Measurements from ENCODE around the gene PAFAH1B2.

The PAFAH1B2 gene

GRCh38 chr11:117143390-117143789 is 697 bp upstream of the PAFAH1B2 start:
- DNase-seq (ENCODE audit: low spot score in 2 of 2), result peak; percentile 49 to 58
- H3K9me3 ChIP-seq, result no peaks in the 10 kb centered on the region; the same call in 1 of the 2 replicates
- H3K4me3 ChIP-seq, result peak overlapping the region; percentile 72
- H3K36me3 ChIP-seq (replicated peaks), result peaks cover 21% of the 10 kb centered on the region
- in situ Hi-C loops (cut with MboI; ENCODE audit: low sequenced_read_pairs), result no loop called here
- H3K4me1 ChIP-seq, result peaks cover 13% of the 10 kb centered on the region
- no peaks in the 10 kb centered on the region for H3K27me3 ChIP-seq (ENCODE audit: low read depth)

- Histone ChIP-seq H3K4me3 (peak overlapping the region; percentile 72), H3K4me1 (peaks cover 13% of the 10 kb centered on the region), H3K27me3 (ENCODE audit: low read depth) (no peaks in the 10 kb centered on the region), H3K36me3 (replicated peaks) (peaks cover 24% of the 10 kb centered on the region), H3K9me3 (no peaks in the 10 kb centered on the region; the same call in 1 of the 2 replicates)
- peak; percentile 39 to 71 for DNase-seq (ENCODE audit: low spot score in 2 of 2)
- in situ Hi-C loops (cut with MboI; ENCODE audit: low sequenced_read_pairs), result no loop called here
Observed at GRCh38 chr11:117144477-117145392, 648 bp downstream of the PAFAH1B2 start.

- in situ Hi-C loops (cut with MboI; ENCODE audit: low sequenced_read_pairs), result no loop called here
- peaks cover 28% of the 10 kb centered on the region for H3K36me3 ChIP-seq (replicated peaks)
- peak; percentile 64 to 66 for DNase-seq (ENCODE audit: low spot score in 2 of 2)
- H3K9me3 ChIP-seq, result no peaks in the 10 kb centered on the region; the same call in 1 of the 2 replicates
- H3K4me1 ChIP-seq, result peaks cover 13% of the 10 kb centered on the region
- H3K4me3 ChIP-seq, result peak overlapping the region; percentile 72
- H3K27me3 ChIP-seq (ENCODE audit: low read depth), result no peaks in the 10 kb centered on the region
Observed at GRCh38 chr11:117145393-117145761, 1.3 kb downstream of the PAFAH1B2 start.

GRCh38 chr11:117146521-117146920 is 2.4 kb downstream of the PAFAH1B2 start:
- H3K4me1 ChIP-seq, result peaks cover 13% of the 10 kb centered on the region
- H3K4me3 ChIP-seq, result no peak overlapping the region
- H3K9me3 ChIP-seq, result no peaks in the 10 kb centered on the region; the same call in 1 of the 2 replicates
- peaks cover 28% of the 10 kb centered on the region for H3K36me3 ChIP-seq (replicated peaks)
- no peaks in the 10 kb centered on the region for H3K27me3 ChIP-seq (ENCODE audit: low read depth)
- in situ Hi-C loops (cut with MboI; ENCODE audit: low sequenced_read_pairs), result no loop called here
- no peak for DNase-seq (ENCODE audit: low spot score in 2 of 2)

- peaks cover 37% of the 10 kb centered on the region for H3K36me3 ChIP-seq (replicated peaks)
- H3K9me3 ChIP-seq, result no peaks in the 10 kb centered on the region
- H3K4me1 ChIP-seq, result peaks cover 13% of the 10 kb centered on the region
- no peak for DNase-seq (ENCODE audit: low spot score in 2 of 2)
- no peaks in the 10 kb centered on the region for H3K27me3 ChIP-seq (ENCODE audit: low read depth)
- H3K4me3 ChIP-seq, result no peak overlapping the region
- in situ Hi-C loops (cut with MboI; ENCODE audit: low sequenced_read_pairs), result no loop called here
Observed at GRCh38 chr11:117152066-117152465, 8.0 kb downstream of the PAFAH1B2 start.

- in situ Hi-C loops (cut with MboI; ENCODE audit: low sequenced_read_pairs), result no loop called here
- H3K27me3 ChIP-seq (ENCODE audit: low read depth), result no peaks in the 10 kb centered on the region
- H3K9me3 ChIP-seq, result no peaks in the 10 kb centered on the region
- no peak for DNase-seq (ENCODE audit: low spot score in 2 of 2)
- H3K4me1 ChIP-seq, result peaks cover 6% of the 10 kb centered on the region; the same call in 1 of the 2 replicates
- peaks cover 30% of the 10 kb centered on the region for H3K36me3 ChIP-seq (replicated peaks)
- no peak overlapping the region for H3K4me3 ChIP-seq
Observed at GRCh38 chr11:117154468-117154867, 10.4 kb downstream of the PAFAH1B2 start.

GRCh38 chr11:117157507-117157906 is 13.4 kb downstream of the PAFAH1B2 start:
- Histone ChIP-seq H3K4me3 (no peak overlapping the region), H3K4me1 (peaks cover 6% of the 10 kb centered on the region; the same call in 1 of the 2 replicates), H3K27me3 (ENCODE audit: low read depth) (no peaks in the 10 kb centered on the region), H3K36me3 (replicated peaks) (peaks cover 39% of the 10 kb centered on the region), H3K9me3 (no peaks in the 10 kb centered on the region)
- in situ Hi-C loops (cut with MboI; ENCODE audit: low sequenced_read_pairs), result no loop called here
- DNase-seq (ENCODE audit: low spot score in 2 of 2), result no peak

- Histone ChIP-seq H3K9me3 (no peaks in the 10 kb centered on the region), H3K4me1 (no peaks in the 10 kb centered on the region), H3K27me3 (ENCODE audit: low read depth) (no peaks in the 10 kb centered on the region), H3K36me3 (replicated peaks) (peaks cover 44% of the 10 kb centered on the region), H3K4me3 (no peak overlapping the region)
- in situ Hi-C loops (cut with MboI; ENCODE audit: low sequenced_read_pairs), result no loop called here
- DNase-seq (ENCODE audit: low spot score in 2 of 2), result no peak
Observed at GRCh38 chr11:117159892-117160291, 15.8 kb downstream of the PAFAH1B2 start.

- Histone ChIP-seq H3K4me1 (no peaks in the 10 kb centered on the region), H3K27me3 (ENCODE audit: low read depth) (no peaks in the 10 kb centered on the region), H3K4me3 (no peak overlapping the region), H3K9me3 (no peaks in the 10 kb centered on the region), H3K36me3 (replicated peaks) (peaks cover 53% of the 10 kb centered on the region)
- in situ Hi-C loops (cut with MboI; ENCODE audit: low sequenced_read_pairs), result no loop called here
- DNase-seq (ENCODE audit: low spot score in 2 of 2), result no peak
Observed at GRCh38 chr11:117160826-117161225, 16.7 kb downstream of the PAFAH1B2 start.

GRCh38 chr11:117166491-117166890 is 22.4 kb downstream of the PAFAH1B2 start:
- peaks cover 75% of the 10 kb centered on the region for H3K36me3 ChIP-seq (replicated peaks)
- H3K9me3 ChIP-seq, result no peaks in the 10 kb centered on the region
- in situ Hi-C loops (cut with MboI; ENCODE audit: low sequenced_read_pairs), result no loop called here
- no peaks in the 10 kb centered on the region for H3K27me3 ChIP-seq (ENCODE audit: low read depth)
- no peaks in the 10 kb centered on the region for H3K4me1 ChIP-seq
- H3K4me3 ChIP-seq, result no peak overlapping the region
- DNase-seq (ENCODE audit: low spot score in 2 of 2), result no peak

GRCh38 chr11:117169736-117170135 is 25.6 kb downstream of the PAFAH1B2 start:
- Histone ChIP-seq H3K4me3 (no peak overlapping the region), H3K4me1 (no peaks in the 10 kb centered on the region), H3K27me3 (ENCODE audit: low read depth) (no peaks in the 10 kb centered on the region), H3K9me3 (no peaks in the 10 kb centered on the region), H3K36me3 (replicated peaks) (peaks cover 56% of the 10 kb centered on the region)
- in situ Hi-C loops (cut with MboI; ENCODE audit: low sequenced_read_pairs), result no loop called here
- no peak for DNase-seq (ENCODE audit: low spot score in 2 of 2)

GRCh38 chr11:117170210-117170609 is 26.1 kb downstream of the PAFAH1B2 start:
- no peak overlapping the region for H3K4me3 ChIP-seq
- no peaks in the 10 kb centered on the region for H3K9me3 ChIP-seq
- no peaks in the 10 kb centered on the region for H3K27me3 ChIP-seq (ENCODE audit: low read depth)
- no peak for DNase-seq (ENCODE audit: low spot score in 2 of 2)
- H3K36me3 ChIP-seq (replicated peaks), result peaks cover 53% of the 10 kb centered on the region
- no peaks in the 10 kb centered on the region for H3K4me1 ChIP-seq
- in situ Hi-C loops (cut with MboI; ENCODE audit: low sequenced_read_pairs), result no loop called here

GRCh38 chr11:117171007-117171403 is 26.9 kb downstream of the PAFAH1B2 start:
- no peak for DNase-seq (ENCODE audit: low spot score in 2 of 2)
- Histone ChIP-seq H3K27me3 (ENCODE audit: low read depth) (no peaks in the 10 kb centered on the region), H3K4me3 (no peak overlapping the region), H3K4me1 (no peaks in the 10 kb centered on the region), H3K36me3 (replicated peaks) (peaks cover 45% of the 10 kb centered on the region), H3K9me3 (no peaks in the 10 kb centered on the region)
- in situ Hi-C loops (cut with MboI; ENCODE audit: low sequenced_read_pairs), result no loop called here

- no peaks in the 10 kb centered on the region for H3K4me1 ChIP-seq
- in situ Hi-C loops (cut with MboI; ENCODE audit: low sequenced_read_pairs), result no loop called here
- H3K9me3 ChIP-seq, result no peaks in the 10 kb centered on the region
- H3K27me3 ChIP-seq (ENCODE audit: low read depth), result no peaks in the 10 kb centered on the region
- peaks cover 39% of the 10 kb centered on the region for H3K36me3 ChIP-seq (replicated peaks)
- no peak overlapping the region for H3K4me3 ChIP-seq
- DNase-seq (ENCODE audit: low spot score in 2 of 2), result no peak
Observed at GRCh38 chr11:117171404-117172061, 27.4 kb downstream of the PAFAH1B2 start.

All from HAP-1 (cell line).